ENCODE measurements around the gene FCAMR.

DNA sequence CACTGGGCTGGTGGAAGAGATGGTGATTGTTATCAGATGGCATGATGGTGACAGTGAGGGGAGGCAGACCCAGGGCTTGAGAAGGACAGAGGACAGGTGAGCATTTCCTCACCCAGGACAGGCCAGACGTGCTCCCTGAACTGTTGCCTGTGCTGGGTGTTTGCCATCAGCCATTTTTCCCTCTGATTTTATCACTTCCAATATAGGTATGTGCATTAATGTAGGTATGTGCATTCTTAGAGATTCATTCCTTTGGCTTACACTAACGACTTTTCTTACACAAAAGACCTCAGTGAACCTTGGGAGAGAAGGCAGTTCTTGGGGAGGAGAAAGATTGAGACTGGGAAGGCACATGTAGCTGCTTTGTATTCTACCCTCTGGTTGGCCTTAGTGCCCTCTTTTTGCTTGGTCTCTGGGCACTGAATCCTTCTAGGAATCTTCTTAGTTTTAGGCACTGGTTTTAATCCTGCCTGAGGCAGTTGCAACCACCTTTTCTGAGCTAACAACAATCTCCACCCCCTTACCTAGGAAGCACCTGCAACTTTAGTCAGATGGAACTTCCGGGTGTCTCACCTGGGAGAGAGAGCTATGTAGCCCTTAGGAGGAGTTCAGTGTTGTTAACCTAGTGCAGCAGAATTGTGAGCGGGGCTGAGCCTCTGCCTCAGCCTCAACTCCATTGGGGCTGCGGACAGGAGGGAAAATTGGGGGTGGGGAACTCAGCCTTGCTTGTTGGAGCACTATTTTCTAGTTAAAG is 31.4 kb upstream of the FCAMR start:
- TF ChIP-seq, protein P1, sequence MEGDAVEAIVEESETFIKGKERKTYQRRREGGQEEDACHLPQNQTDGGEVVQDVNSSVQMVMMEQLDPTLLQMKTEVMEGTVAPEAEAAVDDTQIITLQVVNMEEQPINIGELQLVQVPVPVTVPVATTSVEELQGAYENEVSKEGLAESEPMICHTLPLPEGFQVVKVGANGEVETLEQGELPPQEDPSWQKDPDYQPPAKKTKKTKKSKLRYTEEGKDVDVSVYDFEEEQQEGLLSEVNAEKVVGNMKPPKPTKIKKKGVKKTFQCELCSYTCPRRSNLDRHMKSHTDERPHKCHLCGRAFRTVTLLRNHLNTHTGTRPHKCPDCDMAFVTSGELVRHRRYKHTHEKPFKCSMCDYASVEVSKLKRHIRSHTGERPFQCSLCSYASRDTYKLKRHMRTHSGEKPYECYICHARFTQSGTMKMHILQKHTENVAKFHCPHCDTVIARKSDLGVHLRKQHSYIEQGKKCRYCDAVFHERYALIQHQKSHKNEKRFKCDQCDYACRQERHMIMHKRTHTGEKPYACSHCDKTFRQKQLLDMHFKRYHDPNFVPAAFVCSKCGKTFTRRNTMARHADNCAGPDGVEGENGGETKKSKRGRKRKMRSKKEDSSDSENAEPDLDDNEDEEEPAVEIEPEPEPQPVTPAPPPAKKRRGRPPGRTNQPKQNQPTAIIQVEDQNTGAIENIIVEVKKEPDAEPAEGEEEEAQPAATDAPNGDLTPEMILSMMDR (conservative IDR thresholded peaks at IDR 0.05): no peak
- TF ChIP-seq ZFX (IDR thresholded peaks at IDR 0.05): no peak

Measured in C4-2B (cell line).